Mononuclear cell (primary cell): ENCODE results near the gene UNC5CL. TPM values are rescaled to one million over a fixed set of nuclear protein-coding genes. Genes with fewer than 3 reads are reported as not detected.
"Not testable (repeated sequence)": the region's sequence is repeated elsewhere in the genome, so short reads cannot be mapped to it uniquely, and the experiment has no call there.

ENCODE experiments used
- H3K27me3 ChIP-seq: 2 replicates; pipeline ENCODE4 v1.6.0; 2011; ENCODE audit warnings: low read length, control low read depth; ENCODE audit not compliant: insufficient read depth
- H3K4me1 ChIP-seq: 2 replicates; pipeline ENCODE4 v1.5.1; 2011; ENCODE audit warnings: mild to moderate bottlenecking, low read length, control low read depth; ENCODE audit not compliant: insufficient read depth
- H3K4me3 ChIP-seq: 2 replicates; pipeline ENCODE4 v1.5.1; 2011; ENCODE audit warnings: mild to moderate bottlenecking, low read length, moderate library complexity
- H3K9me3 ChIP-seq: 2 replicates; pipeline ENCODE4 v1.5.1; 2011; ENCODE audit warnings: low read depth, mild to moderate bottlenecking, control low read depth, low read length
- total RNA-seq: library from RNA; depleted of rRNA; stranded (reverse); fragments of >200 nt; gene quantifications from one replicate; pipeline ENCODE4 v1.2.3, GENCODE V29; 2012

The UNC5CL gene
- total RNA-seq, 1 donor, result 1.2 TPM

GRCh38 chr6:41011673-41012072 is 27.3 kb downstream of the UNC5CL start:
- Histone ChIP-seq H3K9me3 (no peaks in the 10 kb centered on the region), H3K27me3 (no peaks in the 10 kb centered on the region), H3K4me3 (no peak overlapping the region), H3K4me1 (no peaks in the 10 kb centered on the region)

DNA sequence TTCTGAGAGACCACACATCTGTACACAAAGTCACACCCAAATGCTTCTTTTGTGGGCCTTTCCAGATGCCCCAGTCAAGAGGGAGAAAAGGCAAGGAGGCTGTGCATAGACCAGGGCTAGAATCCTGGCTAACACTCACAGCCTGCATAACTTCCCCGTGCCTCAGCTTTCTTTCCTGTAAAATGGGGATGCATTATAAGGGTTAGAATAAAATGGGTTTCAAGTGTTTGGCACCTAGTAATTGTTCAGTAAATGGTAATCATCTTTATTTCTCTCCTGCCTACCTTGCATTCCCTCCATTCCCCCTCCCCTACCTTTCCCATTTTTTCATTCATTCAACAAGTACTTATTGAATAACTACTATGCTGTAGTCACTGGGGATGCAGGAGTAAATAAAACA is 29.4 kb downstream of the UNC5CL start:
- H3K4me3 ChIP-seq, result no peak overlapping the region
- no peaks in the 10 kb centered on the region for H3K4me1 ChIP-seq
- peaks cover 5% of the 10 kb centered on the region for H3K27me3 ChIP-seq
- no peaks in the 10 kb centered on the region for H3K9me3 ChIP-seq

DNA sequence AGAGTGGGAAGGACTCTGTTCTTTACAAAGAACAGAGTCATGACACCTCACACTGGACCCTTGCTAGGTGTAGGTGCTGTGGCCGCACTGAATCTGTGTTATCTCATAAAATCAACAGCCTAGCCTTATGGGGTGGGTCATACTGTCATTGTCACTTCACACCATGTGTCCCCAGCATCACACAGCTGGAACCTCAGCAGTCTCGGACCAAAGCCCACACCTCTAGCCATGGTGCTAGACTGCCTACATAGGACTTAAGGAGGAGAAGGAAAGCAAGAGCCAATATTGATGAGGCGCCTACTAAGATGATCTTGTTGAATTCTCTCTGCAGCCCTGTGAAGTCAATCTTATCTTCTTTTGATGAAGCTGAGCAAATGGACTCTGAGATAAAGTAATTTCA is 31.0 kb downstream of the UNC5CL start:
- Histone ChIP-seq H3K9me3 (no peaks in the 10 kb centered on the region), H3K4me1 (no peaks in the 10 kb centered on the region), H3K4me3 (no peak overlapping the region), H3K27me3 (peaks cover 8% of the 10 kb centered on the region)

DNA sequence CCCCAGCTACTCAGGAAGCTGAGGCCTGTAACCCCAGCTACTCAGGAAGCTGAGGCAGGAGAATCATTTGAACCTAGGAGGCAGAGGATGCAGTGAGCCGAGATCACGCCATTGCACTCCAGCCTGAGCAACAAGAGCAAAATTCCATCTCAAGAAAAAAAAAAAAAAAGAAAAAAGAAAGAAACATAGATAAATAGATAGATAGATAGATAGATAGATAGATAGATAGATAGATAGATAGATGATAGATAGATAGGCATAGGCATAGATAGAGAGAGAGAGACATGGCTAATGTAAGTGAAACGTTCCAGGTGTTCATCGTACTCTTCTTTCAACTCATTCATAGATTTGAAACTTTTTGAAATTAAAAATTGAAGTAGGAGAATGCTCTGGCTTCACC is 32.0 kb downstream of the UNC5CL start:
- not testable (repeated sequence) for H3K27me3 ChIP-seq, H3K4me3 ChIP-seq, H3K9me3 ChIP-seq, H3K4me1 ChIP-seq

- not testable (repeated sequence) for H3K9me3 ChIP-seq, H3K4me1 ChIP-seq, H3K4me3 ChIP-seq, H3K27me3 ChIP-seq
Measured at GRCh38 chr6:41006217-41006616, 32.8 kb downstream of the UNC5CL start.

- H3K4me1 ChIP-seq, result no peaks in the 10 kb centered on the region
- no peak overlapping the region for H3K4me3 ChIP-seq
- peaks cover 8% of the 10 kb centered on the region for H3K27me3 ChIP-seq
- H3K9me3 ChIP-seq, result no peaks in the 10 kb centered on the region
Measured at GRCh38 chr6:41002168-41002567, 36.9 kb downstream of the UNC5CL start.

DNA sequence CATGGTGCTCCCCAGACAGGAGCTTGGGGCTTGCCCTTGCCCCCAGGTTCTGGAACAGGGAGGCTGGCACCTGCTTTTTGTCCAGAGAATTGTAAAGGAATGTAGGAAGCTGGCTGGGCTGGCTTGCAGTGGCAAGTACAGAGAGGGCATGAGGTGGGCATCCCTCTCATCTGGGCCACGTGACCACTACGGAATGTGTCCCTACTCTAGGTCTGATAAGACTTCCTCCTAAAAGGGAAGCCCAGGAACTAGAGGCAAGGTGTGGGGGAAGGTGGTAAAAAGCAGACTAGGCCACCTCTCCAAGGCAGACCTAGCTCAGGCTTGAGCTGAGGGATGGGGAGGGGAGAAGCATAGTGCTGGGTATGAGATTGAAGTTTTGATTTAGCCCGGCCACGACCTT is 38.8 kb downstream of the UNC5CL start:
- Histone ChIP-seq H3K4me1 (no peaks in the 10 kb centered on the region), H3K9me3 (no peaks in the 10 kb centered on the region), H3K27me3 (peaks cover 2% of the 10 kb centered on the region)

DNA sequence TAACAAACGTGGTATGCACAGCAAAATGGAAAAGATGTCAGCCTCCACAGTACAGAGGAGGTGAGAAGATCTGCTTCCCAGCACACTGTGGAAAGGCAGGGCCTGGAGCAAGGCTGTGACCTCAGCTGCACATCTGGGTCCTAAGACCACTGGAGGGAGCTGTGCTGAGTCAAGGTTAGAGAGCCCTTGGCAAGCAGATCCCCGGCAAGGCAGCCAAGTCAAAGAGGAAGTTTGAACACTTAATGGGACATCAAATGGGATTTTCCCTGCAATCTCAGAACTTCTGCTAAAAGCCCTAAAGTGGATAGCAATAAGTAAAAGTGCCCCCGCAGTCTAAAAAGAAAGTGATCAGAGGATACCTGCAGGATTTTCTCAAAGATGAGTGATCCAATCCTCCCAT is 39.5 kb downstream of the UNC5CL start:
- Histone ChIP-seq H3K4me1 (no peaks in the 10 kb centered on the region), H3K4me3 (no peak overlapping the region), H3K27me3 (peaks cover 2% of the 10 kb centered on the region), H3K9me3 (no peaks in the 10 kb centered on the region)

More for the DNA sequence above, 38.8 kb downstream of the UNC5CL start:
- no peak overlapping the region for H3K4me3 ChIP-seq

DNA sequence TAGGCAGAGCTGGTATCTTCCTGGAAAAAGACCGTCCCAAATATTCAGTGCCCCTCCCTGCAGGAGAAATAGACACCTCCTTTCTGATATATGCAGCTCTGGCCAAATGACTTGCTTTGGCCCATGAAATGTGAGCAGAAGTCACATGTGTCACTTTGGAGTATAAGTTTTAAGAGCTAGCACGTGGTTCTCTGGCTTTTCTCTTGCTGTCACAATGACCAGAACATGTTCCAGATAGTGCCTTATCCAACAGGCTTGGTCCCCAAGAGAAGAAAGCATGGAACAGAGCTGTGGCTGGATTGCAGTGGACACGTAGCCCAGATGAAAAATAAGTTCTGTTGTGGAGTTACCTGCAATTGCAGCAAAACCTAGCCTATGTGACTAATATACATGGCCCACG is 40.4 kb downstream of the UNC5CL start:
- Histone ChIP-seq H3K27me3 (peaks cover 2% of the 10 kb centered on the region), H3K4me3 (no peak overlapping the region), H3K4me1 (no peaks in the 10 kb centered on the region), H3K9me3 (no peaks in the 10 kb centered on the region)

GRCh38 chr6:40997234-40997957 is 41.6 kb downstream of the UNC5CL start:
- Histone ChIP-seq H3K9me3 (no peaks in the 10 kb centered on the region), H3K27me3 (no peaks in the 10 kb centered on the region), H3K4me3 (no peak overlapping the region), H3K4me1 (no peaks in the 10 kb centered on the region)

GRCh38 chr6:40996591-40997233 is 42.3 kb downstream of the UNC5CL start:
- Histone ChIP-seq H3K27me3 (no peaks in the 10 kb centered on the region), H3K4me3 (no peak overlapping the region), H3K4me1 (no peaks in the 10 kb centered on the region), H3K9me3 (no peaks in the 10 kb centered on the region)

GRCh38 chr6:40992746-40993145 is 46.3 kb downstream of the UNC5CL start:
- Histone ChIP-seq H3K4me1 (no peaks in the 10 kb centered on the region), H3K4me3 (no peak overlapping the region), H3K27me3 (peaks cover 5% of the 10 kb centered on the region), H3K9me3 (no peaks in the 10 kb centered on the region)

DNA sequence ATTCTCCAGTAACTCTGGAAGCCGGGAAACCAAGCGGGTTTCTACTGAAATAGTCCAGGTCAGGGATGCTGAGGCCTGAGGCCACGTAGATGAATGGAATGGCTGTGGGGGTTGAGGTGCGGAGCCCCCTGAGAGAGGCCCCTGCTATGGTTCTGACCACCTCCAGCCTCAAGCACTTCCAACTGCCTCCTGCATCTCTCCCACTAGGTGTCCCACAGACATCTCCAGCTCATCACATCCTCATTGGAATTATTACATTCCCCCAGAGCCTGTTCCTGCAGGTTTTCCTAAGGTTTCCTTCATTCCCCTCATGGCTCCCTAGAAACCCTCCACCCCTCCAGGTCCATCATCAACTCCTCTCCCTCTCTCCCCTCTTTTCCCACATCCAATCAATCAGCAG is 48.7 kb downstream of the UNC5CL start:
- peaks cover 5% of the 10 kb centered on the region for H3K27me3 ChIP-seq
- H3K4me1 ChIP-seq, result no peaks in the 10 kb centered on the region
- no peaks in the 10 kb centered on the region for H3K9me3 ChIP-seq
- no peak overlapping the region for H3K4me3 ChIP-seq

DNA sequence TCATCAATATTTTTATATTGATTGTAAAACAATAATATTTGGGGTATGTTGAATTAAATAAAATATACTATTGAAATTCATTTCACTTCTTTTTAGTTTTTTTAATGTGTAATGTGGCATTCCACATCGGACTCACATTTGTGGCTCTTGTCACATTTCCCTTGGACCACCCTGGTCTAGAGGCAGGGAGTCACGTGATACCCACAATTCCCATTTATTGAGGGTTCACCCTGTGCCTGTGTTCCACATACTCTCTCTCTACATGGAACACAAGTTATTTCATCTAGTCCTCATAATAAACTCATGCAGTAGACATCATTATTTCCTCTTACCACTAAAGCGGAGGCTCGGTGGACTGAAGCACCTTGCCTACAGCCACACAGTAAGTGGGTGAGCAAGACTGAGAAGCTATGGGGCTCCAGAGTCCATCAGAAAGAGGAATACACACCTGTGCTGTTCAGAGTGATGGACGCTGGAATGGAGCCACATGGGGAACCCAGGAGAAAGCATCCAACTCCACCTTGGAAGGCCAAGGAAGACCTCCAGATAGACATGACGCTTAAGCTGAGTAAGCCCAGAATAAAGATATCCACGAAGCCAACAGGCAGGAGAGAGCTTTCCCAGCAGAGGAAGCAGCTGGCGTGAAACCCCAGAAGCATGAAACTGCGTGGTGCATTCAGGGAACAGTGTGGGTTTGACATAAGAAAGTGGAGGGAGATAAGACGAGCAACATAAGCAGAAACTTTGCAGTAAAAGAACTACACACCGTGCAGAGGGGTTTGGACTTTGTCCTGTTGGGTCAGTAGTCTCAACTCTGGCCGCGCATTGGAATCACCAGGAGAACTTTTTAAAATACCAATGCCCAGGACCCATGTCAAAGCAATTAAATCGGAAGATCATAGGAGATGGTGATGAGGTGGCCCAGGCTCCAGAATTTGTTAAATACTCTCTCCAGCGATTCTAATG is 49.5 kb downstream of the UNC5CL start:
- Histone ChIP-seq H3K4me3 (no peak overlapping the region), H3K9me3 (no peaks in the 10 kb centered on the region), H3K4me1 (no peaks in the 10 kb centered on the region), H3K27me3 (peaks cover 5% of the 10 kb centered on the region)

DNA sequence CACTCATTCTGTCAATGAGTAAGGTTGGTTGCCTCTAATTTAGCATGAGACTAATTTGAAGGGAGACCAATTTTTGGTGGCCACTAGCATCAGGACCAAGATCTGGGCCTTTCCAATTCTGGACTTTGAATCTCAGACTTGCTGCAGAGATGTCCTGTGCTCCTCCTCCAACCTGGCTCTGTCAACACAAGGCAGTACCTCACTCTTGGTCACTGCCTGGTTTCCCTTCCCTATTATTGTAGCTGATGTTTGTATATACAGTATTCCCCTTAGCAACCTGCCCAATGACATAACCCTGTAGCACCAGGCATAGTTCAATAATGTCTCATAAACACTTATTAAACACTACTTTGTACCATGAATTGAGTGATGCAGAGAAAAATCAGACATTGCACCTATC is 50.4 kb downstream of the UNC5CL start:
- no peaks in the 10 kb centered on the region for H3K9me3 ChIP-seq
- no peak overlapping the region for H3K4me3 ChIP-seq
- peaks cover 5% of the 10 kb centered on the region for H3K27me3 ChIP-seq
- no peaks in the 10 kb centered on the region for H3K4me1 ChIP-seq
